ENCODE results near the gene ADARB1. TPM values are rescaled to one million over a fixed set of nuclear protein-coding genes. Genes with fewer than 3 reads are reported as not detected.
A peak's percentile ranks its signal among the peaks of the same experiment; 100 is the strongest.

Gene ADARB1
- total and polyA plus RNA-seq, 9 of the 15 experiments (the other 6 are each of a cell fraction or from before 2014, with no cell fraction given): 6.7 to 16.0 (median 8.3) TPM

GRCh38 chr21:45076245-45076711, 1.9 kb downstream of the ADARB1 start (continued):
- TF ChIP-seq AFF1 (IDR thresholded peaks at IDR 0.05; ENCODE audit: low read depth in 1 of 2, partially characterized antibody in 2 of 2) (peak in 1 of 2 experiments; percentile 3), RB1 (IDR thresholded peaks at IDR 0.05; ENCODE audit: low read depth) (no peak), ZBTB2 (IDR thresholded peaks at IDR 0.05) (no peak), SNIP1 (IDR thresholded peaks at IDR 0.05; ENCODE audit: low read depth) (no peak), CTBP1 (IDR thresholded peaks at IDR 0.05; ENCODE audit: borderline replicate concordance) (peak; percentile 25; the same call in 1 of the 2 replicates), CHD7 (IDR thresholded peaks at IDR 0.05; ENCODE audit: low read depth, low read length) (no peak), PURB (CRISPR knock-in tag; IDR thresholded peaks at IDR 0.05; ENCODE audit: low read depth) (no peak), MBD1 (CRISPR knock-in tag; IDR thresholded peaks at IDR 0.05) (no peak)

All from K562 (cell line).